Measurements from ENCODE around the gene HIVEP1.
"Not testable (repeated sequence)": the region's sequence is repeated elsewhere in the genome, so short reads cannot be mapped to it uniquely, and the experiment has no call there.

The HIVEP1 gene

DNA sequence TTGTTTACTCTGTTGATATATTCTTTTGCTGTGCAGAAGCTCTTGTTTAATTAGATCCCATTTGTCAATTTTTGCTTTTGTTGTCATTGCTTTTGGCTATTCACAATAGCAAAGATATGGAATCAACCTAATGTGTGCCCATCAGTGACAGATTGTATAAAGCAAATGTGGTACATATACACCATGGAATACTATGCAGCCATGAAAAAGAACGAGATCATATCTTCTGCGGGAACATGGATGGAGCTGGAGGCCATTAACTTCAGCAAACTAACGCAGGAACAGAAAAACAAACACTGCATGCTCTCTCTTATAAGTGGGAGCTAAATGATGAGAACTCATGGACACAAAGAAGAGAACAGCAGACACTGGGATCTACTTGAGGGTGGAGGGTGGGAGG lies 164.7 kb downstream of the HIVEP1 start:
- H3K27me3 Mint-ChIP-seq (ENCODE audit: low read depth), result peaks cover 16% of the 10 kb centered on the region
- H3K9me3 Mint-ChIP-seq; H3K4me1 Mint-ChIP-seq (ENCODE audit: low read depth); H3K27ac Mint-ChIP-seq; H3K4me3 Mint-ChIP-seq; H3K36me3 Mint-ChIP-seq (ENCODE audit: low read depth): not testable (repeated sequence)

GRCh38 chr6:12178521-12178920 lies 166.4 kb downstream of the HIVEP1 start:
- Mint-ChIP-seq H3K4me3 (no peak overlapping the region), H3K4me1 (ENCODE audit: low read depth) (peaks cover 5% of the 10 kb centered on the region), H3K9me3 (peaks cover 7% of the 10 kb centered on the region), H3K27ac (no peak overlapping the region), H3K36me3 (ENCODE audit: low read depth) (no peaks in the 10 kb centered on the region), H3K27me3 (ENCODE audit: low read depth) (peaks cover 21% of the 10 kb centered on the region)

DNA sequence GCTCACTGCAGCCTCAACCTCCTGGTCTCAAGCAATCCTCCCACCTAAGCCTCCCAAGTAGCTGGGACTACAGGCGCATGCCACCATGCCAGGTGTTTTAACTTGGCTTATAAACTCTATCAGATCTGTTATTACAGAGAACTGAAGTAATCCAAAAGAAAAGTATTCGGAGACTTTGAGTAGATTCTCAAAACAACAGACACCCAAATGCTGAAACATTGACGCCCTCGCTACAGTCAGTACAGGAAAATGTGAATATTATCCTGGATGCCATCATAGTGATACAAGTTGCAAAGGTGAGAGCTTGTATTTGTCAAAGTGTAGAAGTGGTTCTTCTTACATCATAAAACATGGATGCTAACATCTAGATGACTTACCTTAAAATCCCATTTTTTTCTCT lies 169.4 kb downstream of the HIVEP1 start:
- H3K4me1 Mint-ChIP-seq (ENCODE audit: low read depth), result peaks cover 7% of the 10 kb centered on the region
- peaks cover 7% of the 10 kb centered on the region for H3K9me3 Mint-ChIP-seq
- H3K4me3 Mint-ChIP-seq, result no peak overlapping the region
- no peaks in the 10 kb centered on the region for H3K36me3 Mint-ChIP-seq (ENCODE audit: low read depth)
- no peak overlapping the region for H3K27ac Mint-ChIP-seq
- peaks cover 22% of the 10 kb centered on the region for H3K27me3 Mint-ChIP-seq (ENCODE audit: low read depth)

GRCh38 chr6:12182676-12183075 lies 170.6 kb downstream of the HIVEP1 start:
- Mint-ChIP-seq H3K4me1 (ENCODE audit: low read depth) (peaks cover 7% of the 10 kb centered on the region), H3K27me3 (ENCODE audit: low read depth) (peaks cover 18% of the 10 kb centered on the region), H3K9me3 (no peaks in the 10 kb centered on the region), H3K36me3 (ENCODE audit: low read depth) (no peaks in the 10 kb centered on the region), H3K27ac (no peak overlapping the region), H3K4me3 (no peak overlapping the region)

DNA sequence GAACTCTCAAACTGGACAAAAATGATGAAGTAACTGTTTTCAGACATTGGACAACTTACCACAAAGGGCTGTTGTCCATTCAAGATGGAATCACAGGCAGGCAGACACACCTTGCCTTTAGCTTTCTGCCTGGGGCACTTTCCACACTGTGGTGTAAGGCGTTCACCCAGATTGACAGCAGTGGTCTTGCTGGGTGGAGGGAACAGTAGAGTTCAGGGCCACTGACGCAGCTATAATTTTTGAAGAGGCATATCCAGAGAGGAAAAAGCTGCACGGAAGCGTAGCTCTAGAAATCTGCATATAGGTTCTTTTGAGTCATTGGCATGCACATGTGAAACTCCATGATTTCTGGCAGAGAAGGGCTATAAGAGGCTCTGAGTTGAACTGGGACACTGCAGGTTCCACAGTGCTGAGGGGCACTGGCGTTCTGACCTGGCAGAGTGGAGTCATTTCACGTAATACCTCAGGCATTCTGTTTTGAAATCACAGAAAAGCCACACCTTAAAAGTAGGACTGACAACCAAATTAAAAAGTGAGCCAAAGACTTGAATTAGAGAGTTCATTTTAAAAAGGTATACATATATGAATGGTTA lies 173.1 kb downstream of the HIVEP1 start:
- Mint-ChIP-seq H3K4me1 (ENCODE audit: low read depth) (peaks cover 7% of the 10 kb centered on the region), H3K9me3 (no peaks in the 10 kb centered on the region), H3K4me3 (no peak overlapping the region), H3K27me3 (ENCODE audit: low read depth) (peaks cover 12% of the 10 kb centered on the region), H3K27ac (no peak overlapping the region), H3K36me3 (ENCODE audit: low read depth) (no peaks in the 10 kb centered on the region)

DNA sequence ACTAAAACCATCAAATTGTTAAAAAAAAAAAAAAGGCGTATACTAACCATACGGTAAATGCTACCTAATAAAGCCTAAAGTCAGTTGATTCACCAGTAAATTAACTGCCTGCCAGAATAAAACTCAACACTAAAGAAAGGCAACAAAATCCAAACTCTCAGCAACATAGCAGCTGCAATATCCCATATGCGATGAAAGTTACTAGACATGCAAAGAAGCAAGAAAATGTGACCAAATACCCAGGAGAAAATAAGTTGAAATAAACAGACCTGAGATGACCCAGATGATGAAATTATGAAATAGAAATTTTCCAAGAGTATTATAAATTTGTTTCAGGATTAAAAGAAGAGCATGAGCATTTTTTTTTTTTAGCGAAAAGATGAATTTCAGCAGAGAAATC lies 174.4 kb downstream of the HIVEP1 start:
- Mint-ChIP-seq H3K4me3 (no peak overlapping the region), H3K27me3 (ENCODE audit: low read depth) (peaks cover 18% of the 10 kb centered on the region), H3K4me1 (ENCODE audit: low read depth) (peaks cover 7% of the 10 kb centered on the region), H3K36me3 (ENCODE audit: low read depth) (no peaks in the 10 kb centered on the region), H3K9me3 (no peaks in the 10 kb centered on the region), H3K27ac (no peak overlapping the region)

DNA sequence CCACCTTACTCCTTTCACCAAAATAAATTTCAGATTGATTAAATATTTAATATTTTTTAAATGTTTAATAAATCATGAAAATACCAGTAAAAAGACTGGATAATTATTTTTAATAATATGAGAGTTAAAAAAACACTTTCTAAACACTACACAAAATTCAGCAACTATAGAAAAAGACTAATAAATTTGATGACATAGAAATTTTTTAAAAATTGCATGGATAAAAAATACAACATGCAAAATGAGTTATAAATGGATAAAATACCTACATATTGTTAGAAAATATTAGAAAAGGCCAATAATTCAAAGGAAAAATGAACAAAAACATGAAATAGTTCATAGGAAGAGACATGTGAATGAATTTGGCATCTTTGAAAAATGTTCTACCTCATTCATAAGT lies 177.0 kb downstream of the HIVEP1 start:
- H3K4me1 Mint-ChIP-seq (ENCODE audit: low read depth), result peaks cover 2% of the 10 kb centered on the region
- H3K4me3 Mint-ChIP-seq, result no peak overlapping the region
- no peak overlapping the region for H3K27ac Mint-ChIP-seq
- no peaks in the 10 kb centered on the region for H3K36me3 Mint-ChIP-seq (ENCODE audit: low read depth)
- H3K9me3 Mint-ChIP-seq, result no peaks in the 10 kb centered on the region
- H3K27me3 Mint-ChIP-seq (ENCODE audit: low read depth), result peaks cover 13% of the 10 kb centered on the region

- H3K36me3 Mint-ChIP-seq (ENCODE audit: low read depth), result no peaks in the 10 kb centered on the region
- H3K4me1 Mint-ChIP-seq (ENCODE audit: low read depth), result no peaks in the 10 kb centered on the region
- H3K4me3 Mint-ChIP-seq, result no peak overlapping the region
- no peaks in the 10 kb centered on the region for H3K9me3 Mint-ChIP-seq
- peaks cover 13% of the 10 kb centered on the region for H3K27me3 Mint-ChIP-seq (ENCODE audit: low read depth)
- H3K27ac Mint-ChIP-seq, result no peak overlapping the region
Measured at GRCh38 chr6:12189661-12190060, 177.5 kb downstream of the HIVEP1 start.

DNA sequence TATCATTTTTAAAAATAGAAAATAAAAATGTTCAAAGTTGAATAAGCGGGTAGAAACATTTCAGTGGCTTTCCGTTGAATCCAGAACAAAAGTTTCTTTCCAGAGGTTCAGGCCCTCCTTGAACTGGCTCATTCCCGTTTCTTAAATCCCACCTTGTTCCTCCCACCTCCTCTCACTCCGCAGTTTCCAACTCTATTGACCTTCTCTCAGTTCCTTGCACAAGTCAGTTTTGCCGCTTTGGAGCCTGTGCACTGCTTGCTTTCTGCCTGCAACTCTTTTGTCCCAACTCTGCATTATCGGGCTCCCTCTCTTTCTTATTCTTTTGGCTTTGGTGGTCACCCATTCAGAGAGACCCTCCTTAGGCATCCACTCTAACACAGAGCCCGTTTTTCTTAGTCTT lies 178.1 kb downstream of the HIVEP1 start:
- Mint-ChIP-seq H3K27ac (no peak overlapping the region), H3K36me3 (ENCODE audit: low read depth) (no peaks in the 10 kb centered on the region), H3K4me3 (no peak overlapping the region), H3K4me1 (ENCODE audit: low read depth) (no peaks in the 10 kb centered on the region), H3K27me3 (ENCODE audit: low read depth) (peaks cover 13% of the 10 kb centered on the region), H3K9me3 (no peaks in the 10 kb centered on the region)

DNA sequence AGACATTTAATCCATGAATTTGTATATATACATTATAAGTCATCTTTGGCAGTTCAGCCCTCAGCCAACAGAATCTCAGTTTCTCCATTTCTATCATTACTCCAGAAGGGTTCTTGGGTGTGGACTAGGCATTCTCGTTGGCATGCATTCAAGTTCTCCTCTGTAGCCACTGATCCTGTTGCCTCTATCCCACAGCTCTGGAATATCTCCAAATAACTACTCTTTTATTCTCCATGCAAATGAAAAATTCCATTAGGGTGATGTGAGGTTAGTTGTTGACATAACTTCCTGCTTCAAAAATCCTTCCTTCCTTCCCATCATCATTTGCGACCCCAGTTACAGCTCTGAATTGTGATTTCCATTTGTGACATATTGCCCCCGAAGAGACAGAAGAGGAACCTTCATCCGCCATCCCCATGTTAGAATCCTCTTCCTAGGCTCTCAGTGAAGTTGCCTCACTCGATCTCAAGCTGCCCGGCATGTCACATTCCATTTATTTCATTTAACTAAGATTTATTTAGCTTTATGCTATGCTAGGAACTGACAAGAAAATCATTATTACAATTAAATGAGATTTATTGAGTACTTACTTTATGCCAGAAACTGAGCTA lies 184.3 kb downstream of the HIVEP1 start:
- Mint-ChIP-seq H3K9me3 (no peaks in the 10 kb centered on the region), H3K4me1 (ENCODE audit: low read depth) (no peaks in the 10 kb centered on the region), H3K4me3 (no peak overlapping the region), H3K27ac (no peak overlapping the region), H3K27me3 (ENCODE audit: low read depth) (no peaks in the 10 kb centered on the region), H3K36me3 (ENCODE audit: low read depth) (no peaks in the 10 kb centered on the region)

DNA sequence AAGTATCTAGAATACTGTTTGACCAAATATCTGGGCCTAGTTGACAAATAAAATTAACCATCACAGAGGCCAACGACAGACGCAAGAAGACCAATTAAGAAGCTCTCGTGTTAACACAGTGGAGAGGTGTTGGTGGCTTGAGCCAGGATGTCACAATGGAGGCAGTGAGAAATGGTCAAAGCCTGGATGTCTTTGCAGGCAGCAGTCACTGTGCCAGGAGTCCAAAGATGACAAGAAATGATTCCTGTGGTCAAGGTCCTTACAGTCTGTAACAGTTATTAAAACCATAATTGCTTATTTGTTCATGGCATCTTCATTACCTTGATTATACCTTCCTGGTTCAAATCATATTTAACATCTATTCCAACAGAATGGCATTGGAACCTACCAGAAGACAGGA lies 186.7 kb downstream of the HIVEP1 start:
- Mint-ChIP-seq H3K36me3 (ENCODE audit: low read depth) (no peaks in the 10 kb centered on the region), H3K27ac (no peak overlapping the region), H3K4me1 (ENCODE audit: low read depth) (no peaks in the 10 kb centered on the region), H3K4me3 (no peak overlapping the region), H3K9me3 (no peaks in the 10 kb centered on the region), H3K27me3 (ENCODE audit: low read depth) (no peaks in the 10 kb centered on the region)

DNA sequence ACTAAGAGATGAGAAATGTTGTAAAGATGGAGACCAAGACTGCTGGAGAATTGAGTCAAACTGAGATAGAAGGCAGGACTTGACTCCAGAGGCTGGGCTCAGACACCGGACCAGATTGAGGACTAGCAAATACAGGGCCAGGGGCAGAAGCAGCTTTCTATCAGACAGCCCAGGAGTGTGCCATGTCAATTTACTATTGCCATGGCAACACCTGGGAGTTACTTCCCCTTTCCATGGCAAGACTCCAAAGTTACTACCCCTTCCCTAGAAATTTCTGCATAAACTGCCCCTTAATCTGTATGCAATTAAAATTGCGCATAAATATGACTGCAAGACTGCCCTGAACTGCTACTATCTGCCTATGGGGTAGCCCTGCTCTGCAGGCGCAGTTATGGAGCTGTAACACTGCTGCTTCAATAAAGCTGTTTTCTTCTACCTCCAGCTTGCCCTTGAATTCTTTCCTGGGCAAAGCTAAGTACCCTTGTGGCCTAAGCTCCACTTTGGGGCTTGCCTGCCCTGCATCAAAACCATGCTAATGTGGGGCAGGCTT lies 188.0 kb downstream of the HIVEP1 start:
- Mint-ChIP-seq H3K4me1 (ENCODE audit: low read depth) (no peaks in the 10 kb centered on the region), H3K36me3 (ENCODE audit: low read depth) (no peaks in the 10 kb centered on the region), H3K27ac (no peak overlapping the region), H3K9me3 (no peaks in the 10 kb centered on the region), H3K4me3 (no peak overlapping the region), H3K27me3 (ENCODE audit: low read depth) (no peaks in the 10 kb centered on the region)

DNA sequence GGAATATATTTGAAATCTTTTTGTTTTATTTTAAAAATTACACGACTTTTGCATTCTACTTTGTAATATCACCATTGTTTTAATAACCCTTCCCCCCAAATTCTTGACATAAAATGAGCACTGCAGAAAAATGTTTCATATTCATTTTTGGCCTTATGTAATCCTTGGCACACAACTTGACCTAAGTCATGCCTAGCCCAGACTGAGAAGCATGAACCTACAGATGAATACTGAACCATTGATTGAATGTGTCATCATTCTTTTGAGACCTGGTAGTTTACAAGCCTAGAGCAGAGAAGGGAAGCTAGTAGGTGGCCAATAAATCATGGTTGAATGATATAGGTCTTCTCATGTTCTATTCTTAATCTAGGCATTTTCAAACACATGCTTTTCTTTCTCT lies 188.6 kb downstream of the HIVEP1 start:
- no peak overlapping the region for H3K27ac Mint-ChIP-seq
- H3K27me3 Mint-ChIP-seq (ENCODE audit: low read depth), result no peaks in the 10 kb centered on the region
- H3K4me3 Mint-ChIP-seq, result no peak overlapping the region
- no peaks in the 10 kb centered on the region for H3K36me3 Mint-ChIP-seq (ENCODE audit: low read depth)
- H3K4me1 Mint-ChIP-seq (ENCODE audit: low read depth), result no peaks in the 10 kb centered on the region
- H3K9me3 Mint-ChIP-seq, result no peaks in the 10 kb centered on the region

GRCh38 chr6:12203001-12203400 lies 190.9 kb downstream of the HIVEP1 start:
- Mint-ChIP-seq H3K4me3 (no peak overlapping the region), H3K36me3 (ENCODE audit: low read depth) (no peaks in the 10 kb centered on the region), H3K4me1 (ENCODE audit: low read depth) (peaks cover under 1% of the 10 kb centered on the region)

GRCh38 chr6:12208190-12208589 lies 196.1 kb downstream of the HIVEP1 start:
- no peak overlapping the region for H3K27ac Mint-ChIP-seq
- H3K4me3 Mint-ChIP-seq, result no peak overlapping the region
- no peaks in the 10 kb centered on the region for H3K9me3 Mint-ChIP-seq
- H3K36me3 Mint-ChIP-seq (ENCODE audit: low read depth), result no peaks in the 10 kb centered on the region
- no peaks in the 10 kb centered on the region for H3K27me3 Mint-ChIP-seq (ENCODE audit: low read depth)
- H3K4me1 Mint-ChIP-seq (ENCODE audit: low read depth), result peaks cover 3% of the 10 kb centered on the region

More at GRCh38 chr6:12203001-12203400, 190.9 kb downstream of the HIVEP1 start:
- no peaks in the 10 kb centered on the region for H3K27me3 Mint-ChIP-seq (ENCODE audit: low read depth)
- H3K27ac Mint-ChIP-seq, result no peak overlapping the region
- H3K9me3 Mint-ChIP-seq, result no peaks in the 10 kb centered on the region

Measured in T-helper 1 cell treated with Interleukin-12 subunit alpha and Interleukin-12 subunit beta and Interleukin-4 antibody, amounts not matched to agents 30 μg/mL and 1 μg/mL, for 36 hours (primary cell).